ENCODE measurements around the gene NPPA.
"Not testable (repeated sequence)": the region's sequence is repeated elsewhere in the genome, so short reads cannot be mapped to it uniquely, and the experiment has no call there.

NPPA gene

DNA sequence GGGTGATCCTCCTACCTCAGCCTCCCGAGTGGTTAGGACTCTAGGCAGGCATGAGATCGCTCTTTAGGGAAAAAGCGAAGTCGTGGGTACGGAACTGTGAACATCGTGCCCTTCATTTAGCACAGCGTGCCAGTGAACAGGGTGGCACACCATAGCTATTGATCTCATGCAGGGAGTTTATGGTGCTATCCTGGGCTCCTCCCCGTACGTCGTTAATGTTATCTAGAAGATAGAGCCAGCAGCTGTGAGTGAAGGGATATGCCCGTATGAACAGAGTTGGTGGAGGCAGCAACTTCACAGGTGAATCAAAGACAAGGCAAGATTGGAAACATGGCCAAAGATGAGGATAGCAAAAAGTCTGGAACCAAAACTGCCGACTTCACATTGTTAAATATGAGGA lies 30.4 kb downstream of the NPPA start:
- no peak overlapping the region for H3K4me3 ChIP-seq (ENCODE audit: low read depth, low read length)
- TF ChIP-seq, protein P1, sequence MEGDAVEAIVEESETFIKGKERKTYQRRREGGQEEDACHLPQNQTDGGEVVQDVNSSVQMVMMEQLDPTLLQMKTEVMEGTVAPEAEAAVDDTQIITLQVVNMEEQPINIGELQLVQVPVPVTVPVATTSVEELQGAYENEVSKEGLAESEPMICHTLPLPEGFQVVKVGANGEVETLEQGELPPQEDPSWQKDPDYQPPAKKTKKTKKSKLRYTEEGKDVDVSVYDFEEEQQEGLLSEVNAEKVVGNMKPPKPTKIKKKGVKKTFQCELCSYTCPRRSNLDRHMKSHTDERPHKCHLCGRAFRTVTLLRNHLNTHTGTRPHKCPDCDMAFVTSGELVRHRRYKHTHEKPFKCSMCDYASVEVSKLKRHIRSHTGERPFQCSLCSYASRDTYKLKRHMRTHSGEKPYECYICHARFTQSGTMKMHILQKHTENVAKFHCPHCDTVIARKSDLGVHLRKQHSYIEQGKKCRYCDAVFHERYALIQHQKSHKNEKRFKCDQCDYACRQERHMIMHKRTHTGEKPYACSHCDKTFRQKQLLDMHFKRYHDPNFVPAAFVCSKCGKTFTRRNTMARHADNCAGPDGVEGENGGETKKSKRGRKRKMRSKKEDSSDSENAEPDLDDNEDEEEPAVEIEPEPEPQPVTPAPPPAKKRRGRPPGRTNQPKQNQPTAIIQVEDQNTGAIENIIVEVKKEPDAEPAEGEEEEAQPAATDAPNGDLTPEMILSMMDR (IDR thresholded peaks at IDR 0.05; ENCODE audit: low read depth, low read length): no peak
- in situ Hi-C loops (cut with HindIII; ENCODE audit: low sequenced_read_pairs): no loop called here

DNA sequence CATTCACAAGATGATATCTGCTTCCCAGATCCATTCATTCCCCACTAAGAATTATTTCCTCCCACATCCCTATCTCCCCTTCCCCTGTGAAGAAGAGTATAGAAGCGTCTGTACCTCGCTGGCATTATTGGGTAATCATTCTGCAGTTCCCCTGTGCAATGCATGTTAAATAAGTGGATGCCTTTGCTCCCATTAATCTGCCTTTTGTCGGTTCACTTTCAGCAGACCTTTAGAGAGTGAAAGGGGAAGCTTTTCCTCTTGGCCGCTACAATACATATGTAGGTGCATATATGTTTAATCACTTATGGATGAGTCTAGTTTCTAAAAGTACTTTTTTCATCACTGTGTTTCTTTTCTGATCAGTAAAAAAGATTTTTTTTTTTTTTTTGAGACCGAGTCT lies 34.6 kb downstream of the NPPA start:
- H3K4me3 ChIP-seq (ENCODE audit: low read depth, low read length): no peak overlapping the region
- in situ Hi-C loops (cut with HindIII; ENCODE audit: low sequenced_read_pairs): no loop called here
- TF ChIP-seq, protein P1 (IDR thresholded peaks at IDR 0.05; ENCODE audit: low read depth, low read length): no peak
- DNase-seq (ENCODE audit: low read depth, low spot score): no peak

More for the DNA sequence above, 30.4 kb downstream of the NPPA start:
- no peak for DNase-seq (ENCODE audit: low read depth, low spot score)

DNA sequence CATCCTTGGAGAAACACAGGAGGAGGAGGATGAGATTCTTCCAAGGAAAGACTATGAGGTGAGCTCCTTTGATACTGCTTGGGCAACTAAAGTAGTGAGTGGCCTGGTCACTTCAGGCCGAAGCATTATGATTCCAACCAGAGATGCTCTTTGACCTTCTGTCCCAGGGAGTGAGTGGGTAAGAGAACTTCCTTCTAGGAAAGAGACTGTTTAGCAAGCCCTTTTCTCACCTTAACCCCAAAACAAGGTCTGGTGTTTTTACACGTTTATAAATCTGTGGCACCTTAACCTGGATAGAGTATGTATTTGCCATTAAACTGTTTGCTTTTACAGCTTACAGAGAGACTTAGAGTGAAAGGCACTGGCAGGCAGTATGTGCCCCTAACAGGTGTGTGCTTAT lies 40.5 kb downstream of the NPPA start:
- H3K4me3 ChIP-seq (ENCODE audit: low read depth, low read length): peak overlapping the region; percentile 61
- in situ Hi-C loops (cut with HindIII; ENCODE audit: low sequenced_read_pairs): no loop called here
- TF ChIP-seq, protein P1 (IDR thresholded peaks at IDR 0.05; ENCODE audit: low read depth, low read length): no peak
- DNase-seq (ENCODE audit: low read depth, low spot score): no peak

DNA sequence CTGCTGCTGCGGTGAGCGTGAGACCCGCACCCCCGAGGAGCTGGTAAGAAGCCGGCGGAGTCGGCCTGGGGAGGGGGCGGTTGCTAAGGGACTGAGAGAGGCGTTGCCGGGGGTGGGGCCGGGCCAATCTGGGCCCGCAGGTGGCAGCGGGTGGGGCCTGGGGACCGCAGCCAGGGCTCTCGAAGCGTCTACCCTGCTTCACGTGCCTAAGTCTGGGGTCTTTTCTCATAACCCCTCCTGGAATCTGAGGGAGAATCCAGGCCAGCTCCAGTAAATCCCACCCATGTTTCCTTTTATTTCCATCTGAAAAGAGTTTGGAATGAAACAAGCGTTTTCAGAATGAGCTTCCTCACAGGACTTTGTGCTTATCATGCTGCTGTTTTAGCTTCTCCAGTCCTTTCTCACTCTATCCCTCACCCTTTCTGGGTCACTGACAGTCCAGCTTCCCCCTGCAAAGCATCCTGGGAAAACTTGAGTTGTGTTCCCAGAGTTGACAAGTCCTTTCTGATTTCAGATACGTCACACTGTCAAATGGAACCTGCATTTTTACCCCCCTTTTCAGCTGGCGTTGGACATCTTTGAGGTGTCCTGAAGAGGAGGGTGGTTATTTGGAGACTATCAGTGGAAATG lies 41.2 kb downstream of the NPPA start:
- in situ Hi-C loops (cut with HindIII; ENCODE audit: low sequenced_read_pairs): no loop called here
- no peak for DNase-seq (ENCODE audit: low read depth, low spot score)

DNA sequence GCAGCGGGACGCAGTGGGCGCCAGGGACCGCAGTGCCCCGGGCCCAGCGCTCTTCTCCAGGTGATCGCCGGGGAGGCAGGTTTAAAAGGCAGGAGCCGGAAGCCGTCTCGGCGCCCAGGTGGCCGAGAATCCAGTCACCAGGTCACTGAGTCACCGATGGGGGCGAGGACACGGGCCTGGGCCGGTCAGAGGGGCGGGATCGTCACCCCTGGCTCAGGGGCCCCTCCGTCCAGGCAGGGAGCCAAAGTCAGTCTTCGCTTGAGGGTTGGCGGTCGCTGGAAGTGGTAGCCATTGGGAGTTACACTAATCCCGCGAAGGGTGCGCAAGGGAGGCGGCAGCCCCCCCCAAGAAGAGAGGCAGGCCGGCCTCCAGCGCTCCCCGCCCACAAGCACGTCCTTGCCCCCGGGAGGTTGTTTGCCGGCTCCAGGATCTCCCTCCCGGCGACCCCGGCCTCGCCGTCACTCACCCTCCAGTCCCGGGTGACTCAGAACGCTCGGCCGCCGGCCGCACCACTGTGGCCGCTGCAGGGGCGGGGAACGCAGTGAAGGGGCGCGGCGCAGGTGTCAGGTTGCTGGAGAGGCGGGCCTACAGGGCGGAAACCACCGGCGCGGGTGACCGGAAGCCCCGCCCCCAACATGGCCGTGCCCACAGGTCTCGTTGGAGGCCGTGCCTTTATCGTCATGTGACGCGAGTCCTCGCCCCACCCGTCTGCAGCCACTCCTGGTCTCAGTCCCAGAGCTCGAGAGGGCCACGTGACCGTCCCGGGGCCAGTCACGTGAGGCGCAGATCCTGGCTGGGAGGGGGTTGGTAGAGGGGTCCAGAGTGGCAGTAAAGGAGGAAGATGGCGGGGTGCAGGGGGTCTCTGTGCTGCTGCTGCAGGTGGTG lies 41.9 kb downstream of the NPPA start, which contains the start of the genes CLCN6 and MTHFR:
TSS of gene CLCN6 (plus strand) at position 770 of the 885 bp plus-strand sequence. CDS start at position 842, 72 bp downstream.
TSS of gene MTHFR (minus strand) at position 543 of the 885 bp plus-strand sequence. CDS start 2,848 bp downstream, outside the sequence.
- in situ Hi-C loops (cut with HindIII; ENCODE audit: low sequenced_read_pairs): no loop called here
- TF ChIP-seq, protein P1 (IDR thresholded peaks at IDR 0.05; ENCODE audit: low read depth, low read length): no peak

More for the DNA sequence above, 41.2 kb downstream of the NPPA start:
- H3K4me3 ChIP-seq (ENCODE audit: low read depth, low read length): peak overlapping the region; percentile 61
- TF ChIP-seq, protein P1 (IDR thresholded peaks at IDR 0.05; ENCODE audit: low read depth, low read length): no peak

DNA sequence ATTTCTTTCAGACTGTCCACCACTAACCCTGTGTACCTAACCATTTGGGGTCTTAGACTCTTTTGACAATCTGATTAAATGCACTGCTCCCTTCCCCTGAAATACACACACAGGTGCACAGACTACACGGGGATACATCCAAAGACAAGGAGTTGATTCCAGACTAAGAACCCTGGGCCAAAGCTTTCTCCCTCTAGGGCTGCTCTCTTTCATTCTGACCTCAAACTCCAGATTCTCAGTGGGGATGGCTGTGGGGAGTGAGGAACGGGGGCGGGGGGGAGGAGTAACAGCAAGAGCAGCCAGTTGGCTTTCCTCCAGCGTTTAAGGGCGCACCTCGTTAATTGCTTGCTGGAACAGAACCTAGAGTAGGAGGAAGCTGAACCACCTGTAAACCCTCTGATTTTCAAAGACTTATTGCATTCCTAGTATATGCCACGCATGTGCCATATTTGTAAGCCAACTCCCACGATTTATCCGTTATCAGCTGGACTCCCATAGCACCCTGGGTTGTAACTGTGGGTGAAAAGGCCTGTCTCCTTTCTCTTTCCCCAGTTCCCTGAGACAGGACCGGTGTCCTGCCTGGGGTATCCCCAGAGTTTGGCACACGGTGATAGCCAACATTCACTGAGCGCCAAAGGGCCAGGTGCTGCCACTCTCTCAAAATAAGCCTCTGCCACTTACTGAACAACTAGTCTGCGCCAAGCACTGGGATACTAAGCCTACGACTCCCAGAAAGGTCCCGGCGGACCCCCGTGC lies 42.7 kb downstream of the NPPA start:
- H3K4me3 ChIP-seq (ENCODE audit: low read depth, low read length): peak overlapping the region; percentile 61
- in situ Hi-C loops (cut with HindIII; ENCODE audit: low sequenced_read_pairs): no loop called here
- peak; percentile 56 for DNase-seq (ENCODE audit: low read depth, low spot score)
- TF ChIP-seq, protein P1 (IDR thresholded peaks at IDR 0.05; ENCODE audit: low read depth, low read length): no peak

More for the DNA sequence above, 41.9 kb downstream of the NPPA start, which contains the start of the genes CLCN6 and MTHFR:
- peak; percentile 100 for DNase-seq (ENCODE audit: low read depth, low spot score)
- H3K4me3 ChIP-seq (ENCODE audit: low read depth, low read length): peak within 1 kb of the TSS; percentile 61

DNA sequence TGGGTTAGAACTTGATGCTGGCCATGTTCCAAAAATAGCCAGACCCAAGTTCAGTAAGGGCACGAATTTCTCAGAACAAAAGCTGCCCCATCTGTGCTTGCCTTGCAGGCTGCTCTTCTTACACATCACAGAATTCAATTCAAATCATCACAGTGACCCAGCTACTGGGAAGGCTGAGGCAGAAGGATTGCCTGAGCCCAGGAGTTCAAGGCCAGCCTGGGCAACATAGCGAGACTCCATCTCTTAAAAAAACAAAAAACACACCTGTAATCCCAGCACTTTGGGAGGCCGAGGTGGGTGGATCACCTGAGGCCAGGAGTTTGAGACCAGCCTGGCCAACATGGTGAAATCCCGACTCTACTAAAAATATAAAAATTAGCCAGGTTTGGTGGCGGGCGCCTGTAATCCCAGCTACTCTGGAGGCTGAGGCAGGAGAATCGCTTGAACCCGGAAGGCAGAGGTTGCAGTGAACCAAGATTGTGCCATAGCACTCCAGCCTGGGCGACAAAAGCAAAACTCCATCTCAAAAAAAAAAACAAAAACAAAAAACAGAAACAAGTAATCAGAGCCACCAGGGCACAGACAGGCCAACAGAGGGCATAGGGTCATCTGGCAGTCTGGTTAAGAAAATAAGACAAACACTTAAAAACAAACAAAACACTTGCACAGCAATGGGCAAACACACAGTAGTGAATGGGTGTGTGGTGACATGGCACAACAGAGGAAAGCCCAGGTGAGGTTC lies 43.5 kb downstream of the NPPA start:
- DNase-seq (ENCODE audit: low read depth, low spot score); in situ Hi-C loops (cut with HindIII; ENCODE audit: low sequenced_read_pairs): not testable (repeated sequence)
- H3K4me3 ChIP-seq (ENCODE audit: low read depth, low read length): peak overlapping the region; percentile 61
